ENCODE measurements around the gene MMP17.

- TF ChIP-seq CTCF (IDR thresholded peaks at IDR 0.05) (no peak), POLR2A (IDR thresholded peaks at IDR 0.05) (no peak)
Observed at GRCh38 chr12:131857908-131858850, 30.0 kb downstream of the MMP17 start.

Data from esophagus squamous epithelium (tissue), 4 donors.